ENCODE measurements around the gene NOLC1.

Gene NOLC1

GRCh38 chr10:102117391-102118159 lies 34.6 kb upstream of the NOLC1 start:
- no peak overlapping the region; the same call in 1 of the 2 replicates for H3K4me3 ChIP-seq (ENCODE audit: low read length)
- no peak for TF ChIP-seq ZNF274 (IDR thresholded peaks at IDR 0.05; ENCODE audit: low read depth, low read length)

GRCh38 chr10:102118867-102119266 lies 33.3 kb upstream of the NOLC1 start:
- TF ChIP-seq ZNF274 (IDR thresholded peaks at IDR 0.05; ENCODE audit: low read depth, low read length): no peak
- peak overlapping the region; percentile 81; the same call in 1 of the 2 replicates for H3K4me3 ChIP-seq (ENCODE audit: low read length)

GRCh38 chr10:102119417-102120141 lies 32.6 kb upstream of the NOLC1 start:
- peak overlapping the region; percentile 81 for H3K4me3 ChIP-seq (ENCODE audit: low read length)
- TF ChIP-seq ZNF274 (IDR thresholded peaks at IDR 0.05; ENCODE audit: low read depth, low read length): no peak

- no peak for TF ChIP-seq ZNF274 (IDR thresholded peaks at IDR 0.05; ENCODE audit: low read depth, low read length)
- peak within 1 kb of the TSS; percentile 81 for H3K4me3 ChIP-seq (ENCODE audit: low read length)
Measured at GRCh38 chr10:102120142-102120990, 31.8 kb upstream of the NOLC1 start, which contains the start of gene LDB1. Gene LDB1, minus strand, starts transcription at chr10:102120368. Its CDS starts 258 bp downstream, at chr10:102120110.

GRCh38 chr10:102120991-102121738 lies 31.0 kb upstream of the NOLC1 start:
- TF ChIP-seq ZNF274 (IDR thresholded peaks at IDR 0.05; ENCODE audit: low read depth, low read length): no peak
- H3K4me3 ChIP-seq (ENCODE audit: low read length): peak overlapping the region; percentile 81

- H3K4me3 ChIP-seq (ENCODE audit: low read length): no peak overlapping the region
- TF ChIP-seq ZNF274 (IDR thresholded peaks at IDR 0.05; ENCODE audit: low read depth, low read length): no peak
Measured at GRCh38 chr10:102121739-102122372, 30.3 kb upstream of the NOLC1 start.

- TF ChIP-seq ZNF274 (IDR thresholded peaks at IDR 0.05; ENCODE audit: low read depth, low read length): no peak
- no peak overlapping the region for H3K4me3 ChIP-seq (ENCODE audit: low read length)
Measured at GRCh38 chr10:102122450-102122849, 29.7 kb upstream of the NOLC1 start.

GRCh38 chr10:102123223-102123622 lies 29.0 kb upstream of the NOLC1 start:
- no peak for TF ChIP-seq ZNF274 (IDR thresholded peaks at IDR 0.05; ENCODE audit: low read depth, low read length)

GRCh38 chr10:102131286-102132170 lies 20.7 kb upstream of the NOLC1 start:
- no peak for TF ChIP-seq ZNF274 (IDR thresholded peaks at IDR 0.05; ENCODE audit: low read depth, low read length)
- no peak overlapping the region for H3K4me3 ChIP-seq (ENCODE audit: low read length)

More at GRCh38 chr10:102123223-102123622, 29.0 kb upstream of the NOLC1 start:
- no peak overlapping the region for H3K4me3 ChIP-seq (ENCODE audit: low read length)

GRCh38 chr10:102132193-102132562 lies 20.0 kb upstream of the NOLC1 start:
- TF ChIP-seq ZNF274 (IDR thresholded peaks at IDR 0.05; ENCODE audit: low read depth, low read length): no peak
- peak overlapping the region; percentile 78; the same call in 1 of the 2 replicates for H3K4me3 ChIP-seq (ENCODE audit: low read length)

- peak within 1 kb of the TSS; percentile 78 for H3K4me3 ChIP-seq (ENCODE audit: low read length)
- TF ChIP-seq ZNF274 (IDR thresholded peaks at IDR 0.05; ENCODE audit: low read depth, low read length): no peak
Measured at GRCh38 chr10:102132563-102133372, 19.4 kb upstream of the NOLC1 start, which contains the start of gene PPRC1. Gene PPRC1, plus strand, starts transcription at chr10:102133040. Its CDS starts 29 bp downstream, at chr10:102133069.

Measured in GM08714 (cell line).